Glutamatergic neuron (in vitro differentiated cells): ENCODE measurements around the gene PBX2. TPM values are rescaled to one million over a fixed set of nuclear protein-coding genes. Genes with fewer than 3 reads are reported as not detected.
"Not testable (repeated sequence)": the region's sequence is repeated elsewhere in the genome, so short reads cannot be mapped to it uniquely, and the experiment has no call there.

Experiments used
- DNase-seq: peaks from one replicate; pipeline ENCODE4 v3.0.0; 2022
- H3K27ac Mint-ChIP-seq: one replicate; pipeline ENCODE4 v1.8.0; 2020; ENCODE audit warnings: mild to moderate bottlenecking, mixed read lengths, inconsistent platforms; ENCODE audit not compliant: unreplicated experiment
- H3K27me3 Mint-ChIP-seq: one replicate; pipeline ENCODE4 v1.8.0; 2020; ENCODE audit warnings: mild to moderate bottlenecking, moderate library complexity, mixed read lengths, inconsistent platforms; ENCODE audit not compliant: unreplicated experiment
- H3K36me3 Mint-ChIP-seq: one replicate; pipeline ENCODE4 v1.8.0; 2020; ENCODE audit warnings: mild to moderate bottlenecking, mixed read lengths, inconsistent platforms; ENCODE audit not compliant: unreplicated experiment
- H3K4me1 Mint-ChIP-seq: one replicate; pipeline ENCODE4 v1.8.0; 2020; ENCODE audit warnings: mild to moderate bottlenecking, low read depth, mixed read lengths, inconsistent platforms; ENCODE audit not compliant: unreplicated experiment
- H3K4me3 Mint-ChIP-seq: one replicate; pipeline ENCODE4 v1.8.0; 2020; ENCODE audit warnings: mild to moderate bottlenecking, mixed read lengths, inconsistent platforms; ENCODE audit not compliant: unreplicated experiment
- H3K9me3 Mint-ChIP-seq: one replicate; pipeline ENCODE4 v1.8.0; 2020; ENCODE audit warnings: mild to moderate bottlenecking, moderate library complexity, mixed read lengths, inconsistent platforms; ENCODE audit not compliant: unreplicated experiment
- total RNA-seq: library from RNA; stranded (reverse); fragmentation: NEBNext Ultra II Directional; extraction: Animal tissue kit (Norgen Biotek cat#: 25700); gene quantifications from one replicate; pipeline ENCODE4 v1.2.1, GENCODE V29; 2021; ENCODE audit not compliant: unreplicated experiment
- TF ChIP-seq, protein P1 (sequence below): fragments of 200-600 bp; sonication (generic); IDR thresholded peaks from one replicate; pipeline ENCODE4 v1.5.0; 2021; ENCODE audit not compliant: partially characterized antibody, unreplicated experiment

Gene PBX2
- total RNA-seq, 1 donor from 2014 or later, result 105 TPM

DNA sequence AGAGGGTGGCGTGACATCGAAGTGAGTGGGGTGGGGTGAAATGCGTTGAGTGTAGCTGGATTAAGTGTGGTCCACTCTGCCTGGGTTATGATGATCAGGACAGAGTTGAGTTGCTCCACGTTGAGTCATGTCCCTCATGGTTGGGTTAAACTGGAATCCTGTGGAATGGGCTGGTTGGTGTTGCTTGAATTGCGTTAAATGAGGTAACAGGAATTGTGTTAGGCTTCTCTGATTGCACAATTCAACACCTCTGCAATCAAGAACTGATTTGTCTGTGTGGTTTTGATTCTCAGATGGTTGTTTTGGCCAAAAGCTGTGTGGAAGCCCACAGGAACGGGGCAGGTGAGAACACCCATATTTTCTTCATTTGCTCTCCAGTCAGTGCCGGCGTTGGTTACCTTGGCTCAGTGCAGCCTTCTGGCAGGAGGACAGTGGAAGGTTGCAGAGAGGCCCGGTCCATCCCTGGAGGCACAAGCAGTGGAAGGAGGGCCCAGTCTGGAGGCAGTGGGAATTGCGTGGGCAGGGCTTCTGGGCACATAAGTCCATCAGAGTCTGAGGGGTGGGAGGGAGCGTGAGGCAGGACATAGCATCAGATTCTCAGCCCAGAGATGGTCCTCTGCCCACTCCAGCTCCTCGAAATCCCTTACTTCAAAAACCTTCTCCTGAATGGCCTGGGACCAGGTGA, 22.2 kb upstream of the PBX2 start:
- no peak for DNase-seq
- TF ChIP-seq, protein P1, sequence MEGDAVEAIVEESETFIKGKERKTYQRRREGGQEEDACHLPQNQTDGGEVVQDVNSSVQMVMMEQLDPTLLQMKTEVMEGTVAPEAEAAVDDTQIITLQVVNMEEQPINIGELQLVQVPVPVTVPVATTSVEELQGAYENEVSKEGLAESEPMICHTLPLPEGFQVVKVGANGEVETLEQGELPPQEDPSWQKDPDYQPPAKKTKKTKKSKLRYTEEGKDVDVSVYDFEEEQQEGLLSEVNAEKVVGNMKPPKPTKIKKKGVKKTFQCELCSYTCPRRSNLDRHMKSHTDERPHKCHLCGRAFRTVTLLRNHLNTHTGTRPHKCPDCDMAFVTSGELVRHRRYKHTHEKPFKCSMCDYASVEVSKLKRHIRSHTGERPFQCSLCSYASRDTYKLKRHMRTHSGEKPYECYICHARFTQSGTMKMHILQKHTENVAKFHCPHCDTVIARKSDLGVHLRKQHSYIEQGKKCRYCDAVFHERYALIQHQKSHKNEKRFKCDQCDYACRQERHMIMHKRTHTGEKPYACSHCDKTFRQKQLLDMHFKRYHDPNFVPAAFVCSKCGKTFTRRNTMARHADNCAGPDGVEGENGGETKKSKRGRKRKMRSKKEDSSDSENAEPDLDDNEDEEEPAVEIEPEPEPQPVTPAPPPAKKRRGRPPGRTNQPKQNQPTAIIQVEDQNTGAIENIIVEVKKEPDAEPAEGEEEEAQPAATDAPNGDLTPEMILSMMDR, result no peak
- Mint-ChIP-seq H3K4me3 (no peak overlapping the region), H3K9me3 (no peaks in the 10 kb centered on the region), H3K36me3 (no peaks in the 10 kb centered on the region), H3K27me3 (peaks cover 8% of the 10 kb centered on the region), H3K27ac (no peak overlapping the region), H3K4me1 (no peaks in the 10 kb centered on the region)

DNA sequence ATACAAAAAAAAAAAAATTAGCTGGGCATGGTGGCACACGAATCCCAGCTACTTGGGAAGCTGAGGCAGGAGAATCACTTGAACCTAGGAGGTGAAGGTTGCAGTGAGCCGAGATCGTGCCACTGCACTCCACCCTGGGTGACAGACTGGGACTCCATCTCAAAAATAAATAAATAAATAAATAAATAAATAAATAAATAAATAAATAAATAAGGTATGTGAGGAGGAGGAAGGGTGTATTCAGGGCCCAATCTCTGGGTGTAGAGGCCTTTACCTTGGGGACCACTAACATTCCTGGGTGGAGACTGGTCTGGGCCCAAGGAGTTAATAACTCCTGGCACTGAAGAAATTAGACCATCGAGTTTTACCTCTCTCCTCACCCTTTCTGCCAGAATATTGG, 21.4 kb upstream of the PBX2 start:
- not testable (repeated sequence) for H3K27me3 Mint-ChIP-seq, H3K4me1 Mint-ChIP-seq, H3K27ac Mint-ChIP-seq, DNase-seq, H3K9me3 Mint-ChIP-seq, H3K36me3 Mint-ChIP-seq, H3K4me3 Mint-ChIP-seq

- Mint-ChIP-seq H3K4me1 (no peaks in the 10 kb centered on the region), H3K27ac (no peak overlapping the region), H3K4me3 (no peak overlapping the region), H3K27me3 (peaks cover 7% of the 10 kb centered on the region), H3K36me3 (no peaks in the 10 kb centered on the region), H3K9me3 (peaks cover 3% of the 10 kb centered on the region)
- TF ChIP-seq, protein P1, result no peak
- DNase-seq, result no peak
Measured at GRCh38 chr6:32210191-32210601, 20.2 kb upstream of the PBX2 start.

DNA sequence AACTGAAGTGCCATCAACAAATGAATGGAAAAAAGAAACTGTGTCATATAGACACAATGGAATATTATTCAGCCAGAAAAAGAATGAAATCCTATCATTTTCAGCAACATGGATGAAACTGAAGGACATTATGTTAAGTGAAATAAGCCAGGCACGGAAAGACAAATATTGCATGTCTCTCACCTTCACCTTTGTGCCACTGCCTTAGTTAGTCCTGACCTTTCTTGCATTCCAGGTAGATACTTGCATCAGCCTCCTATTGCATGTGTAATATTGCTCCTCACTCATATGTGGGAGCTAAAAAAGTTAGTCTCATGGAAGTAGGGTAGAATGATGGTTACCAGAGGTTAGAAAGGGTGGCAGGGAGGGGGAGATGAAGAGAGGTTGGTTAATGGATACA, 19.0 kb upstream of the PBX2 start:
- peaks cover 7% of the 10 kb centered on the region for H3K27me3 Mint-ChIP-seq
- DNase-seq, result no peak
- no peak overlapping the region for H3K27ac Mint-ChIP-seq
- H3K4me1 Mint-ChIP-seq, result no peaks in the 10 kb centered on the region
- H3K9me3 Mint-ChIP-seq, result peaks cover 5% of the 10 kb centered on the region
- H3K4me3 Mint-ChIP-seq, result no peak overlapping the region
- no peaks in the 10 kb centered on the region for H3K36me3 Mint-ChIP-seq
- TF ChIP-seq, protein P1, result no peak

DNA sequence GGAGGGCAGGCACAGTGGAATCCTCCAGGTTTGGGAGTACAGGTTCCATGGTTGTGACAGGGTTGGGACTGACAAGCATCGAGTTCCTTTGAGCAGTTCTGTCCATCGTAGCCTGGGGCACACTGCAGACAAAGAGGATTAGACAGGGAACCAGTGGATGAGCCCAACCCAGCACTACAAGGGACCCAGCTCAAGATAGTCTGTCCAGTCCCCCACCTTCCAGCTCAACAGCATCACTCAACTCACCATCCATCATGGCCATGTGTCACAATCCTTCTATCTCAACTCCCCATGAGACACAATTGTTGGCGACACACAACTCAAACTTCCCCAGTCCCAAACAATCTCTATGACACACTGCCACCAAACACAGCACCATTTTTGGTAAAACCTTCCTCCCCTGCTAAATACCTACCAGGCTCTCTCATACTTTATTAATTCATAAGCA, 14.3 kb upstream of the PBX2 start:
- H3K27me3 Mint-ChIP-seq, result peaks cover 2% of the 10 kb centered on the region
- H3K36me3 Mint-ChIP-seq, result no peaks in the 10 kb centered on the region
- DNase-seq, result no peak
- no peak overlapping the region for H3K4me3 Mint-ChIP-seq
- H3K27ac Mint-ChIP-seq, result no peak overlapping the region
- TF ChIP-seq, protein P1, result no peak
- H3K9me3 Mint-ChIP-seq, result peaks cover 6% of the 10 kb centered on the region
- peaks cover 4% of the 10 kb centered on the region for H3K4me1 Mint-ChIP-seq
